HCT116 (cell line): ENCODE results near the gene PRPS1. TPM values are rescaled to one million over a fixed set of nuclear protein-coding genes. Genes with fewer than 3 reads are reported as not detected.

Experiments used
- ATAC-seq: fragments of 200-7000 bp; cut with Tn5 transposase; 2 replicates; pipeline ENCODE4 v1.9.1; 2020; ENCODE audit warnings: mild to moderate bottlenecking, moderate library complexity
- BruUV-seq: library from RNA; stranded (reverse); fragments of 400-500 nt; replicated peaks from 2 replicates; lab custom pipeline; 2021; lab: Mats Ljungman, UMichigan
- CTCF ChIA-PET: fragments of 300-600 bp; sonication (Branson Sonifier 250); formaldehyde crosslinking; loops from one replicate; lab custom pipeline; 2021; ENCODE audit warnings: antibody characterized with exemption; lab: Charles Lee
- POLR2A ChIA-PET: fragments of 300-600, 350-600 bp; sonication (Branson Sonifier 250); formaldehyde crosslinking; loops from one replicate; lab custom pipeline; 2021; ENCODE audit warnings: antibody characterized with exemption; lab: Charles Lee
- RAD21 ChIA-PET, 2 experiments: fragments of 300-600 bp; sonication (Branson Sonifier 250); formaldehyde crosslinking; loops; one replicate each; lab custom pipeline; 2023; ENCODE audit warnings: low total read pairs in 2 of 2; ENCODE audit not compliant: uncharacterized antibody in 2 of 2, unreplicated experiment in 2 of 2, low non-redundant PET in 1 of 2; lab: Charles Lee
- DNase-seq: peaks from one replicate; pipeline ENCODE4 v3.0.0-alpha.2; 2010; ENCODE audit warnings: low read depth, low spot score
- H2AFZ ChIP-seq: fragments of 200-600 bp; shearing (Covaris generic), sonication (generic); 2 replicates; pipeline ENCODE4 v1.6.1; 2017; ENCODE audit warnings: low read depth, mixed run types, mixed read lengths, antibody characterized with exemption, low read length; ENCODE audit not compliant: poor library complexity, severe bottlenecking
- H3K27ac ChIP-seq: 2 replicates; pipeline ENCODE4 v1.5.1; 2012; ENCODE audit warnings: low read depth, low read length
- H3K27me3 ChIP-seq: fragments of 200-600 bp; sonication (generic); 2 replicates; pipeline ENCODE4 v1.6.1; 2016; ENCODE audit warnings: mixed run types, low read length, mixed read lengths; ENCODE audit not compliant: insufficient read depth
- H3K36me3 ChIP-seq, 2 experiments: fragments of 200-500 bp in 1 of 2; fragments of 200-600 bp in 1 of 2; sonication (Bioruptor generic) in 1 of 2; sonication (generic) in 1 of 2; 2 replicates each; pipeline versions ENCODE4 v1.5.1 to v1.6.1; 2014 to 2016; ENCODE audit warnings: low read length in 2 of 2, inconsistent platforms in 1 of 2, mixed read lengths in 1 of 2, mixed run types in 1 of 2; ENCODE audit not compliant: insufficient read depth in 2 of 2, control insufficient read depth in 1 of 2
- H3K4me1 ChIP-seq, 2 experiments: fragments of 200-600 bp in 1 of 2; sonication (generic) in 1 of 2; 2 replicates each; pipeline versions ENCODE4 v1.5.1 to v1.6.1; 2012 to 2017; ENCODE audit warnings: low read length in 2 of 2, inconsistent platforms in 1 of 2, mild to moderate bottlenecking in 1 of 2, mixed read lengths in 1 of 2, mixed run types in 1 of 2, moderate library complexity in 1 of 2; ENCODE audit not compliant: insufficient read depth in 2 of 2, control insufficient read depth in 1 of 2
- H3K4me2 ChIP-seq: fragments of 200-600 bp; sonication (generic); 2 replicates; pipeline ENCODE4 v1.6.1; 2017; ENCODE audit warnings: mixed run types, low read length, mixed read lengths
- H3K4me3 ChIP-seq, 2 experiments: fragments of 200-600 bp in 1 of 2; sonication (generic) in 1 of 2; replicated peaks in 1 of 2; 2 replicates each; pipeline ENCODE4 v1.5.1; 2011 to 2016; ENCODE audit warnings: low read length in 2 of 2, control low read depth in 1 of 2, low read depth in 1 of 2, mild to moderate bottlenecking in 1 of 2, mixed read lengths in 1 of 2, mixed run types in 1 of 2
- H3K79me2 ChIP-seq: fragments of 200-600 bp; sonication (generic); 2 replicates; pipeline ENCODE4 v1.6.1; 2017; ENCODE audit warnings: mild to moderate bottlenecking, mixed run types, low read length, moderate library complexity, mixed read lengths; ENCODE audit not compliant: insufficient read depth
- H3K9ac ChIP-seq: fragments of 200-600 bp; sonication (generic); 2 replicates; pipeline ENCODE4 v1.6.1; 2016; ENCODE audit warnings: low read length, mixed read lengths
- H3K9me2 ChIP-seq: fragments of 200-600 bp; sonication (generic), shearing (Covaris generic); 2 replicates; pipeline ENCODE4 v1.6.1; 2017; ENCODE audit warnings: mixed run types, mild to moderate bottlenecking, moderate library complexity; ENCODE audit not compliant: insufficient read depth
- H3K9me3 ChIP-seq, 2 experiments: fragments of 200-500 bp in 1 of 2; fragments of 200-600 bp in 1 of 2; sonication (Bioruptor generic) in 1 of 2; sonication (generic) in 1 of 2; 2 replicates each; pipeline ENCODE4 v1.6.1; 2014 to 2017; ENCODE audit warnings: low read length in 2 of 2, mixed read lengths in 2 of 2, inconsistent platforms in 1 of 2, low read depth in 1 of 2, mild to moderate bottlenecking in 1 of 2, mixed run types in 1 of 2, moderate library complexity in 1 of 2; ENCODE audit not compliant: control insufficient read depth in 1 of 2, insufficient read depth in 1 of 2
- H4K20me1 ChIP-seq: fragments of 200-600 bp; sonication (generic), shearing (Covaris generic); 2 replicates; pipeline ENCODE4 v1.6.1; 2017; ENCODE audit warnings: mixed run types, mild to moderate bottlenecking, moderate library complexity; ENCODE audit not compliant: insufficient read depth
- CBX3 ChIP-seq: IDR thresholded peaks from 2 replicates; pipeline ENCODE4 v1.6.1; 2012; ENCODE audit warnings: low read depth
- EGR1 ChIP-seq: IDR thresholded peaks from 2 replicates; pipeline ENCODE4 v1.6.1; 2012; ENCODE audit warnings: low read depth
- EZH2 ChIP-seq: fragments of 200-600 bp; sonication (generic); IDR thresholded peaks from 2 replicates; pipeline ENCODE4 v1.6.1; 2017; ENCODE audit warnings: antibody characterized with exemption, mixed run types
- FOSL1 ChIP-seq: IDR thresholded peaks from 2 replicates; pipeline ENCODE4 v1.6.1; 2012; ENCODE audit warnings: low read depth
- SRF ChIP-seq: IDR thresholded peaks from 2 replicates; pipeline ENCODE4 v1.6.1; 2012; ENCODE audit warnings: low read depth
- TCF7L2 ChIP-seq: IDR thresholded peaks from 2 replicates; pipeline ENCODE4 v1.7.0; 2011; ENCODE audit warnings: borderline replicate concordance, inconsistent platforms; ENCODE audit not compliant: insufficient read depth, insufficient read length; ENCODE audit errors: extremely low read depth
- YY1 ChIP-seq: IDR thresholded peaks from 2 replicates; pipeline ENCODE4 v1.6.1; 2011; ENCODE audit warnings: low read length, low read depth, moderate library complexity, mild to moderate bottlenecking; ENCODE audit not compliant: insufficient replicate concordance; ENCODE audit errors: extremely low read depth
- ZNF274 ChIP-seq: fragments of 200-500 bp; sonication (Bioruptor generic); IDR thresholded peaks from 2 replicates; pipeline ENCODE4 v1.6.1; 2014; ENCODE audit warnings: mild to moderate bottlenecking, low read depth, low read length, inconsistent platforms
- intact Hi-C: fragments of 100-400 bp; cut with micrococcal nuclease; formaldehyde crosslinking; loops from 2 replicates; pipeline ENCODE4 v1.10.0; 2022
- total RNA-seq: library from RNA; stranded (reverse); gene quantifications from one replicate; pipeline ENCODE4 v1.2.1, GENCODE V29; 2021; ENCODE audit not compliant: unreplicated experiment
- TF ChIP-seq, protein P1 (sequence below): IDR thresholded peaks from 2 replicates; pipeline ENCODE4 v1.6.1; 2012
- TF ChIP-seq, protein P2 (sequence below): IDR thresholded peaks from 2 replicates; pipeline ENCODE4 v1.6.1; 2012; ENCODE audit warnings: low read depth
- TF ChIP-seq, protein P3 (sequence below): IDR thresholded peaks from 2 replicates; pipeline ENCODE4 v1.6.1; 2011; ENCODE audit warnings: mild to moderate bottlenecking, low read length, moderate library complexity; ENCODE audit not compliant: insufficient replicate concordance; ENCODE audit errors: extremely low read depth
- TF ChIP-seq, protein P4 (sequence below): IDR thresholded peaks from 2 replicates; pipeline ENCODE4 v1.6.1; 2012

Gene PRPS1
- total RNA-seq, 1 experiment from 2014 or later: 62.6 TPM

DNA sequence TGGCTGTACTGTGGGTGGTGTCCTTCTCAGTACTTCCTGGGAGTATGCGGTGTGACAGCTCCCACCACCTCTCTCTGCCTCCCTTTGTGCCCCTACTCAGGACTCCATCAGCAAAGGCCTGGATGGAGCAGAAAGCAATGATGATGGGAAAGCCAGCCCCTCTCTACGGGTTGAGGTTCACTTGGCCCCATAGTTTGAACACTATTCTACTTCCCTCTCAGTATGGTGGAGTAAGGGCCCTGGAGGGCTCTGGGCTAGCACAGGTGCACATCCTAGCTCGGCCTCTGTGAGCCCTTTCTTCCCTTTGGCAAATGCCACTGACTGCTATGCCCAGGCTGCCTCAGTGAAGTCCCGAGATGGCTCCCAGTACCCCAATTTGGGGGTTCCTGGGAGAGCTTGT is 31.0 kb downstream of the PRPS1 start:
- DNase-seq (no peak), ATAC-seq (no peak)
- ChIA-PET RAD21 (interaction anchor here (0.6 to 1.0 kb wide), 3 partner anchors 16 to 342 kb away, joined by 3 to 4 read pairs (median 3); partner anchors contain the start of gene NCBP2L (in 1 of the 2)), POLR2A (no interaction called here), CTCF (interaction anchor here (0.9 to 3.9 kb wide), 4 partner anchors 14 to 411 kb away, joined by 3 to 45 read pairs (median 10); partner anchors contain the start of genes NCBP2L and TSC22D3)
- Histone ChIP-seq H3K4me2 (no peak overlapping the region), H3K79me2 (no peaks in the 10 kb centered on the region), H3K4me1 (peaks cover 14 to 15% of the 10 kb centered on the region in 2 experiments), H3K9me2 (no peaks in the 10 kb centered on the region), H3K27ac (no peak overlapping the region), H3K9ac (no peak overlapping the region), H3K9me3 (no peaks in the 10 kb centered on the region), H3K36me3 (no peaks in the 10 kb centered on the region), H2AFZ (no peak overlapping the region), H3K27me3 (no peaks in the 10 kb centered on the region), H4K20me1 (no peaks in the 10 kb centered on the region), H3K4me3 (no peak overlapping the region)
- TF ChIP-seq EZH2: no peak
- no peak for TF ChIP-seq TCF7L2
- TF ChIP-seq, protein P1, sequence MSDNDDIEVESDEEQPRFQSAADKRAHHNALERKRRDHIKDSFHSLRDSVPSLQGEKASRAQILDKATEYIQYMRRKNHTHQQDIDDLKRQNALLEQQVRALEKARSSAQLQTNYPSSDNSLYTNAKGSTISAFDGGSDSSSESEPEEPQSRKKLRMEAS: no peak
- TF ChIP-seq, protein P2, sequence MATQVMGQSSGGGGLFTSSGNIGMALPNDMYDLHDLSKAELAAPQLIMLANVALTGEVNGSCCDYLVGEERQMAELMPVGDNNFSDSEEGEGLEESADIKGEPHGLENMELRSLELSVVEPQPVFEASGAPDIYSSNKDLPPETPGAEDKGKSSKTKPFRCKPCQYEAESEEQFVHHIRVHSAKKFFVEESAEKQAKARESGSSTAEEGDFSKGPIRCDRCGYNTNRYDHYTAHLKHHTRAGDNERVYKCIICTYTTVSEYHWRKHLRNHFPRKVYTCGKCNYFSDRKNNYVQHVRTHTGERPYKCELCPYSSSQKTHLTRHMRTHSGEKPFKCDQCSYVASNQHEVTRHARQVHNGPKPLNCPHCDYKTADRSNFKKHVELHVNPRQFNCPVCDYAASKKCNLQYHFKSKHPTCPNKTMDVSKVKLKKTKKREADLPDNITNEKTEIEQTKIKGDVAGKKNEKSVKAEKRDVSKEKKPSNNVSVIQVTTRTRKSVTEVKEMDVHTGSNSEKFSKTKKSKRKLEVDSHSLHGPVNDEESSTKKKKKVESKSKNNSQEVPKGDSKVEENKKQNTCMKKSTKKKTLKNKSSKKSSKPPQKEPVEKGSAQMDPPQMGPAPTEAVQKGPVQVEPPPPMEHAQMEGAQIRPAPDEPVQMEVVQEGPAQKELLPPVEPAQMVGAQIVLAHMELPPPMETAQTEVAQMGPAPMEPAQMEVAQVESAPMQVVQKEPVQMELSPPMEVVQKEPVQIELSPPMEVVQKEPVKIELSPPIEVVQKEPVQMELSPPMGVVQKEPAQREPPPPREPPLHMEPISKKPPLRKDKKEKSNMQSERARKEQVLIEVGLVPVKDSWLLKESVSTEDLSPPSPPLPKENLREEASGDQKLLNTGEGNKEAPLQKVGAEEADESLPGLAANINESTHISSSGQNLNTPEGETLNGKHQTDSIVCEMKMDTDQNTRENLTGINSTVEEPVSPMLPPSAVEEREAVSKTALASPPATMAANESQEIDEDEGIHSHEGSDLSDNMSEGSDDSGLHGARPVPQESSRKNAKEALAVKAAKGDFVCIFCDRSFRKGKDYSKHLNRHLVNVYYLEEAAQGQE: no peak
- TF ChIP-seq SRF: no peak
- TF ChIP-seq ZNF274: no peak
- no peak for TF ChIP-seq FOSL1
- TF ChIP-seq EGR1: no peak
- no peak for TF ChIP-seq YY1
- TF ChIP-seq, protein P3, sequence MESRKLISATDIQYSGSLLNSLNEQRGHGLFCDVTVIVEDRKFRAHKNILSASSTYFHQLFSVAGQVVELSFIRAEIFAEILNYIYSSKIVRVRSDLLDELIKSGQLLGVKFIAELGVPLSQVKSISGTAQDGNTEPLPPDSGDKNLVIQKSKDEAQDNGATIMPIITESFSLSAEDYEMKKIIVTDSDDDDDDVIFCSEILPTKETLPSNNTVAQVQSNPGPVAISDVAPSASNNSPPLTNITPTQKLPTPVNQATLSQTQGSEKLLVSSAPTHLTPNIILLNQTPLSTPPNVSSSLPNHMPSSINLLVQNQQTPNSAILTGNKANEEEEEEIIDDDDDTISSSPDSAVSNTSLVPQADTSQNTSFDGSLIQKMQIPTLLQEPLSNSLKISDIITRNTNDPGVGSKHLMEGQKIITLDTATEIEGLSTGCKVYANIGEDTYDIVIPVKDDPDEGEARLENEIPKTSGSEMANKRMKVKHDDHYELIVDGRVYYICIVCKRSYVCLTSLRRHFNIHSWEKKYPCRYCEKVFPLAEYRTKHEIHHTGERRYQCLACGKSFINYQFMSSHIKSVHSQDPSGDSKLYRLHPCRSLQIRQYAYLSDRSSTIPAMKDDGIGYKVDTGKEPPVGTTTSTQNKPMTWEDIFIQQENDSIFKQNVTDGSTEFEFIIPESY: no peak
- no peak for TF ChIP-seq CBX3
- TF ChIP-seq, protein P4, sequence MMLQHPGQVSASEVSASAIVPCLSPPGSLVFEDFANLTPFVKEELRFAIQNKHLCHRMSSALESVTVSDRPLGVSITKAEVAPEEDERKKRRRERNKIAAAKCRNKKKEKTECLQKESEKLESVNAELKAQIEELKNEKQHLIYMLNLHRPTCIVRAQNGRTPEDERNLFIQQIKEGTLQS: no peak
- intact Hi-C loops: loop anchor here (1.0 to 10.0 kb wide), 3 partner anchors 118 to 316 kb away; partner anchors contain the start of gene NCBP2L
- BruUV-seq: no TSS peak
